Naive thymus-derived CD8-positive, alpha-beta T cell (primary cell): ENCODE measurements around the gene BANF1. TPM values are rescaled to one million over a fixed set of nuclear protein-coding genes. Genes with fewer than 3 reads are reported as not detected.
A peak's percentile ranks its signal among the peaks of the same experiment; 100 is the strongest.

Source experiments
- ATAC-seq, 2 donors: fragments of 150-1000 bp; cut with Tn5 transposase in 1 of 2; sonication (Bioruptor Pico), chemical (Tn5 transposase) in 1 of 2; 1 replicate in 1 of 2; 2 replicates in 1 of 2; pipeline ENCODE4 v1.10.0; 2021; ENCODE audit warnings: mild to moderate bottlenecking in 2 of 2, moderate library complexity in 2 of 2
- POLR2A ChIA-PET: fragments of 350-600 bp; sonication (Branson Sonifier 250); formaldehyde crosslinking; loops from one replicate; lab custom pipeline; 2021; ENCODE audit warnings: antibody characterized with exemption; lab: Charles Lee
- DNase-seq, 10 donors: peaks; one replicate each; pipeline versions ENCODE4 v3.0.0 to v3.0.0-alpha.2; 2020 to 2022
- H3K27ac Mint-ChIP-seq, 10 donors: one replicate each; pipeline ENCODE4 v1.8.0; 2020 to 2022; ENCODE audit warnings: mild to moderate bottlenecking in 10 of 10, mixed read lengths in 10 of 10, moderate library complexity in 4 of 10, inconsistent platforms in 1 of 10
- H3K27me3 Mint-ChIP-seq, 5 donors: one replicate each; pipeline ENCODE4 v1.8.0; 2021 to 2022; ENCODE audit warnings: mixed read lengths in 5 of 5
- H3K36me3 Mint-ChIP-seq, 3 donors: one replicate each; pipeline ENCODE4 v1.8.0; 2020 to 2022; ENCODE audit warnings: mixed read lengths in 3 of 3, mild to moderate bottlenecking in 2 of 3, inconsistent platforms in 1 of 3
- H3K4me1 Mint-ChIP-seq, 4 donors: one replicate each; pipeline ENCODE4 v1.8.0; 2021 to 2022; ENCODE audit warnings: mixed read lengths in 4 of 4
- H3K4me3 Mint-ChIP-seq, 10 donors: one replicate each; pipeline ENCODE4 v1.8.0; 2020 to 2022; ENCODE audit warnings: mild to moderate bottlenecking in 10 of 10, mixed read lengths in 10 of 10, moderate library complexity in 6 of 10, inconsistent platforms in 1 of 10
- H3K9me3 Mint-ChIP-seq, 9 donors: one replicate each; pipeline ENCODE4 v1.8.0; 2020 to 2022; ENCODE audit warnings: mixed read lengths in 9 of 9, mild to moderate bottlenecking in 3 of 9, inconsistent platforms in 1 of 9, moderate library complexity in 1 of 9
- polyA plus RNA-seq, 3 donors: library from polyadenylated mRNA; unstranded; fragments of 300-500 nt; fragmentation: Illumina TruSeq; gene quantifications; one replicate each; pipeline ENCODE4 v1.2.3, GENCODE V29; 2021
- total RNA-seq, 8 experiments: library from RNA in 2 of 8; stranded (reverse) in 2 of 8; gene quantifications; one replicate each; pipeline ENCODE4 v1.2.3 and lab custom pipeline; 2021 to 2026

The BANF1 gene, protein sequence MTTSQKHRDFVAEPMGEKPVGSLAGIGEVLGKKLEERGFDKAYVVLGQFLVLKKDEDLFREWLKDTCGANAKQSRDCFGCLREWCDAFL
- total RNA-seq (100 to 1,000 TPM in 1 of 2 experiments, 10 to 100 TPM in 1; 96.2 to 101 TPM), polyA plus RNA-seq (100 to 1,000 TPM; 225 to 250 (median 241) TPM), total RNA-seq (lab: John Stamatoyannopoulos, UW) (14.3 to 40.3 (median 20.5) reads per million in 6 experiments)

DNA sequence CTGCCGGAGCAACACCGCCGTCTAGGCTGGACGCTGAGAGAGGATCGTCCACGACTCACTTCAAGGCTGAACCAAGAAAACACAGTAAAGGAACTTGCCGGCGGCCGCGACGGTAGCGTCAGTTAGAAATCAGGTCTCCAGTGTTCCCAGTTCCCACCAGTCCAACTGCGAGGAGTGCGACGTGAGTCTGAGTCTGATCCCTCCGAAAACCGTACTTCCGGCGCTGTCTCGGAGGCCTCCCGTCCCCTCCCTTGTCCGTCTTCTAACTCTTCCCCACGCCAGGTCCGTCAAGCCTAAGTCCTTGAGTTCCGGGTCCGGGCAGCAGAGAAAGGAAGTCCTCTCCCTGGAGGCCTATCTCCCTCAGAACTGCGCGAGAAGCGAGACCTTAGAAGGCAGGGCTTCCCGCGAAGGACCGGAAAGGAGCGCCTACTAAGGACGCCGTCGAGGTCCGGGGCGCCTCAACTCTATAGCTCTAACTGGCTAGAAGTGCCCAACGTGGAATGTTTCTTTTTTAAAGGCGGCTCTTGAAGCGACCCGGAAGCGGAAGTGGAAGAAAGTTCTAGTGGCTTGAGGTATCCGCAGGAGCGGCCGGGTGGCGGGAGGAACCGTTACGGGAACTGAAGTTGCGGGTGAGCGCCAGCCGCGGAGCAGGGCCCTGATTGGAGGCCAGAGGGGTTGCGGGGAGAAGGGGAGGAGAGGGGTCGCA, at the start of gene BANF1, which contains the start of gene EIF1AD:
BANF1 (plus strand) TSS at position 562 of the 706 bp plus-strand sequence. CDS start 748 bp downstream, outside the sequence.
EIF1AD (minus strand) TSS at position 216 of the 706 bp plus-strand sequence. CDS start 1,768 bp downstream, outside the sequence.
- peak within 1 kb of the TSS; percentile 98 to 100 (median 99) for H3K27ac Mint-ChIP-seq
- H3K36me3 Mint-ChIP-seq, result peaks cover 6 to 62% (median 6%) of the 10 kb centered on the region in 3 donors
- POLR2A ChIA-PET, result interaction anchor here (0.7 to 2.1 kb wide), 24 partner anchors 9 to 462 kb away, joined by 3 to 30 read pairs (median 4); partner anchors contain the start of genes CCDC85B, CFL1, CST6 and FIBP

DNA sequence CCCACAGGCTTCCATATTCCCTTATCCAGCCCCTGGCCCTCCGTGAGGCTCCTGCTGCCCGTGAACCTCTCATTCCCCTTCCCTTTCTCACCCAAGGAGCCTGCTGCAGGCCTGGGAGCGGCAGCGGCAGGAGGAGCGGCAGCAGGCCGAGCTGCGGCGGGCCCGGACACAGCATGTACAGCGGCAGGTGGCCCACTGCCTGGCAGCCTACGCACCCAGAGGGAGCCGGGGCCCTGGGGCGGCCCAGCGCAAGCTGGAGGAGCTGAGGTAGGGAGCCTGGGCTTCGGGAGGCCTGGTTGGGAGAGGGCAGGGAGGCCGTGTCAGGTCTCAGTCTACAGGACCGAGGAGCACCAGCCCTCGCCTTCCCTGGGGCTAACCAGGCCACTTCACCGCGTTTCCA, 48.8 kb upstream of the BANF1 start:
- H3K4me1 Mint-ChIP-seq, result peaks cover 2 to 22% (median 18%) of the 10 kb centered on the region in 4 donors
- ATAC-seq (no peak), DNase-seq (no peak)
- POLR2A ChIA-PET, result interaction anchor here (0.8 to 1.4 kb wide), 2 partner anchors 9 kb away, joined by 3 read pairs; no protein-coding TSS in a partner anchor
- no peaks in the 10 kb centered on the region for H3K27me3 Mint-ChIP-seq
- no peaks in the 10 kb centered on the region for H3K9me3 Mint-ChIP-seq
- no peaks in the 10 kb centered on the region for H3K36me3 Mint-ChIP-seq
- H3K4me3 Mint-ChIP-seq, result no peak overlapping the region
- H3K27ac Mint-ChIP-seq, result no peak overlapping the region

More for the DNA sequence above, at the start of gene BANF1, which contains the start of gene EIF1AD:
- Mint-ChIP-seq H3K4me3 (peak within 1 kb of the TSS; percentile 98 to 100 (median 99)), H3K4me1 (peaks cover 17 to 54% (median 48%) of the 10 kb centered on the region in 4 donors), H3K9me3 (no peaks in the 10 kb centered on the region), H3K27me3 (no peaks in the 10 kb centered on the region)
- DNase-seq (peak; percentile 69 to 99 (median 94)), ATAC-seq (peak; percentile 79 to 88)

DNA sequence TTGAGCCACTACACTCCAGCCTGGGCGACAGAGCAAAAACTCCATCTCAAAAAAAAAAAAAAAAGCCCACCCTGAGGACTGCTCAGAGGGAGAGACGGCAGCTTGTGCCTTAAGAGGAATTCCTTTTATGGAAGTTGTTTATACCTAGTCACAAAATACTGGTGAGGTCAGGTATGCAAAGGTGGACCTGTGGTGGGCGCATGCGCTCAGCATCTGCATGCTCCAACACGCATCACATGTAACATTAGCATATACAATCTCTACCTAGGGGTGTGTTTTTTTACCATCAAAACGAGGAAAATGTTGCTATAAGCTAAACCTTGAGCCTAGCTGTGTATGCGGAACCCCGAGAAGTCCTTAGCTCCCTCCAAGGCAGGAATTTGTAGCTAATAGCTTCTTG, 47.5 kb upstream of the BANF1 start:
- no peak overlapping the region for H3K4me3 Mint-ChIP-seq
- H3K27me3 Mint-ChIP-seq, result no peaks in the 10 kb centered on the region
- peaks cover 2 to 25% (median 18%) of the 10 kb centered on the region in 4 donors for H3K4me1 Mint-ChIP-seq
- H3K27ac Mint-ChIP-seq, result peak overlapping the region in 2 of 10 donors; percentile 57 to 66
- POLR2A ChIA-PET, result interaction anchor here (1.0 to 2.2 kb wide), 3 partner anchors 23 to 66 kb away, joined by 3 to 9 read pairs (median 6); partner anchors contain the start of genes CCDC85B and FIBP
- DNase-seq (no peak), ATAC-seq (no peak)
- H3K9me3 Mint-ChIP-seq, result no peaks in the 10 kb centered on the region
- H3K36me3 Mint-ChIP-seq, result no peaks in the 10 kb centered on the region

DNA sequence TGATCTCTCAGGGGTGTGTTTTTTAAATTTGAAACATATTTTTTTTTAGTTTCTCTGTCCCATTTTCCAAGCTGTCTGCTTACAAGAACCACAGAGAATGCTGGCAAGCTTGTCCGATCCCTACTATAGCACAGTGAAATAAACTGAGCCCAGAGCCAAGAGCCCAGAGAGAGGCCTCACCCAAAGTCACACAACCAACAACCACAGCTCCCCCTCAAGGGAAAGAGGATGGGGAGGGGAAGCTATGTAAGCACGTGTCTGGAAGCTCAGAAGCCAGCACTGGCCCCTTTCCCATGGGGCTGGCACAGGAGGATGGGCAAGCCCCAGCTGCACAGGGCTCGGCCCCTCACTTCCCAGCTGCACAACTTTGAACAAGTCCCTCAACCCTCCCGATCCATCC, 44.0 kb upstream of the BANF1 start:
- ATAC-seq (no peak), DNase-seq (no peak)
- H3K36me3 Mint-ChIP-seq, result peaks cover 0 to 5% (median 0%) of the 10 kb centered on the region in 3 donors
- H3K4me3 Mint-ChIP-seq, result peak overlapping the region in 3 of 10 donors; percentile 24 to 48 (median 42)
- H3K4me1 Mint-ChIP-seq, result peaks cover 17 to 44% (median 41%) of the 10 kb centered on the region in 4 donors
- POLR2A ChIA-PET, result interaction anchor here (0.6 to 5.5 kb wide), 8 partner anchors 26 to 1091 kb away, joined by 3 to 51 read pairs (median 4); partner anchors contain the start of genes BANF1, CCDC85B, EIF1AD and FIBP
- H3K27me3 Mint-ChIP-seq, result no peaks in the 10 kb centered on the region
- peak overlapping the region in 8 of 10 donors; percentile 37 to 98 (median 64) for H3K27ac Mint-ChIP-seq
- no peaks in the 10 kb centered on the region for H3K9me3 Mint-ChIP-seq

DNA sequence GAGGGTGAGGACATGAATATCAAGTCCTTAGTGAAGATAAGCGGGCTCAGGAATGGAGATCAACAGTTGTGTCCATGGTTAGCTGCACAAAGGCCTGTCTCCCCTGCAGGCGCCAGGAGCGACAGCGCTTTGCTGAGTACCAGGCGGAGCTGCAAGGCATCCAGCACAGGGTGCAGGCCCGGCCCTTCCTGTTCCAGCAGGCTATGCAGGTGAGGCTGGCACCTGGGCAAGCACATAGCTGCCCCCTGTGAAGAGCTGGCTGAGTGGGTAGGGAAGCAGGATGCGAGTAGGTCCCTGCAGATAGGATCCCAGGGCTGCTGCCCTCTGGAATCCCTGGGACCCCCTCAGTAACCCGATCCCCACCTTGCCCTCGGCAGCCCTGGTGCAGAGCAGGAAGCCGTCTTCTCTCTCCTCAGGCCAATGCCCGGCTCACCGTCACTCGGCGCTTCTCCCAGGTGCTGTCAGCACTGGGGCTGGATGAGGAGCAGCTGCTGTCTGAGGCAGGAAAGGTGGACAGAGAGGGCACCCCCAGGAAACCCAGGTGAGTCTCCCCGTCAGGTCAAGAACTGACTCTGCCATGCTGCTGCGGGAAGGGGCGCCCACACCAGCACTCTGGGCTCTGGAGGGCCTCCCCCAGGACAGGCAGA, 43.4 kb upstream of the BANF1 start:
- POLR2A ChIA-PET, result interaction anchor here (0.6 to 5.5 kb wide), 7 partner anchors 27 to 1091 kb away, joined by 3 to 51 read pairs (median 4); partner anchors contain the start of genes BANF1, CCDC85B, EIF1AD and FIBP
- Mint-ChIP-seq H3K27me3 (no peaks in the 10 kb centered on the region), H3K4me3 (peak overlapping the region in 3 of 10 donors; percentile 18 to 24 (median 18)), H3K36me3 (peaks cover 0 to 8% (median 0%) of the 10 kb centered on the region in 3 donors), H3K9me3 (no peaks in the 10 kb centered on the region), H3K4me1 (peaks cover 17 to 50% (median 47%) of the 10 kb centered on the region in 4 donors), H3K27ac (peak overlapping the region in 9 of 10 donors; percentile 25 to 98 (median 40))
- DNase-seq, result peak in 1 of 10 donors; percentile 58
- ATAC-seq, result no peak

DNA sequence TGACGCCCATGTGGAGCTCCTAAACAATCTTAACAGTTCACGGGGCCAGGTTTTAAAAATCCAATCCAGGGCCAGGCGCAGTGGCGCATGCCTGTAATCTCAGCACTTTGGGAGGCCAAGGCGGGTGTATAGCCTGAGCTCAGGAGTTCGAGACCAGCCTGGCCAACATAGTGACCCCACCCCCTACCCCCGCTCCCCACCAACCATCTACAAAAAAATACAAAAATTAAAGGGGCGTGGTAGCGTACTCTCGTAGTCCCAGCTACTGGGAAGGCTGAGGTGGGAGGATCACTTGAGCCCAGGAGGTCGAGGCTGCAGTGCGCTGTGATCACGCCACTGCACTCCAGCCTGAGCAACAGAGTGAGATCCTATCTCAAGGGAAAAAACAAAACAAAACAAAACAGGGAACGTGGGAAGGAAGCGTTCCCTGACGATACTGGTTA, 41.5 kb upstream of the BANF1 start:
- H3K4me3 Mint-ChIP-seq, result peak overlapping the region; percentile 93 to 99 (median 98)
- POLR2A ChIA-PET, result interaction anchor here (0.7 to 5.5 kb wide), 16 partner anchors 15 to 390 kb away, joined by 3 to 51 read pairs (median 5); partner anchors contain the start of genes BANF1, C11orf68, CCDC85B and CFL1
- ATAC-seq (peak in 1 of 2 donors; percentile 1), DNase-seq (peak in 1 of 10 donors; percentile 55)
- no peaks in the 10 kb centered on the region for H3K27me3 Mint-ChIP-seq
- H3K4me1 Mint-ChIP-seq, result peaks cover 22 to 57% (median 53%) of the 10 kb centered on the region in 4 donors
- peaks cover 0 to 28% (median 4%) of the 10 kb centered on the region in 3 donors for H3K36me3 Mint-ChIP-seq
- peak overlapping the region; percentile 97 to 100 (median 98) for H3K27ac Mint-ChIP-seq
- H3K9me3 Mint-ChIP-seq, result no peaks in the 10 kb centered on the region

DNA sequence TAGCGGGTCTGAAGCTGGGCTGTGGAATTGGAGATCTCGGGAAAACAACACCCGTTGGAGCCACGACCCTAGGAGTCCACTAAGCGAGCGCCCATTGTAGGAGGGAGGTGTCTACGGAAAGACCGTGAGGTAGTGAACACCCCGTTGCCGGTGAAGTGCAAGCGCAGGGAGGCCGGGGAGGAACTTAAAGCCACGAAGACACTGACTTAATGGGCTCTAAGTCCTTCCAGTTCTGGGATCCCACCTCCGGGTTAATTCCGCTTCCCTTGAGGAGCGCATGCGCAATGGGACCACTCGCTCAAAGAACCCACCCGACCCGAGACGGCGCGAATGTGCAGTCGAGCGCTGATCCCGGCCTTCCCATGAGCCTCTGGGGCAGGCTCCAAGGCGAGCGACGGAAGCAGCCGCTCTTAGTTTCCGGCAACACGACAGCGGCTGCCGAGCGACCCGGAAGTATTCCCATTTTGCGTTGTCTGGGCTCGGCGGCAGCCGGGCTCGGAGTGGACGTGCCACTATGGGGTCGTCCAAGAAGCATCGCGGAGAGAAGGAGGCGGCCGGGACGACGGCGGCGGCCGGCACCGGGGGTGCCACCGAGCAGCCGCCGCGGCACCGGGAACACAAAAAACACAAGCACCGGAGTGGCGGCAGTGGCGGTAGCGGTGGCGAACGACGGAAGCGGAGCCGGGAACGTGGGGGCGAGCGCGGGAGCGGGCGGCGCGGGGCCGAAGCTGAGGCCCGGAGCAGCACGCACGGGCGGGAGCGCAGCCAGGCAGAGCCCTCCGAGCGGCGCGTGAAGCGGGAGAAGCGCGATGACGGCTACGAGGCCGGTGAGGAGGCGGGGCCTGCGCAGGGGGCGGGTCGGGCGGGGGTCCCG, 40.8 kb upstream of the BANF1 start, which contains the start of gene SART1:
SART1 (plus strand) TSS at position 468 of the 874 bp plus-strand sequence; CDS start at position 515, 47 bp downstream.
- DNase-seq (peak; percentile 91 to 99 (median 96)), ATAC-seq (peak; percentile 91 to 93)
- Mint-ChIP-seq H3K27me3 (no peaks in the 10 kb centered on the region), H3K4me3 (peak within 1 kb of the TSS; percentile 93 to 99 (median 98)), H3K36me3 (peaks cover 0 to 34% (median 6%) of the 10 kb centered on the region in 3 donors), H3K27ac (peak within 1 kb of the TSS; percentile 97 to 100 (median 98)), H3K4me1 (peaks cover 23 to 51% (median 50%) of the 10 kb centered on the region in 4 donors), H3K9me3 (no peaks in the 10 kb centered on the region)
- POLR2A ChIA-PET, result interaction anchor here (0.5 to 5.5 kb wide), 19 partner anchors 9 to 389 kb away, joined by 3 to 51 read pairs (median 6); partner anchors contain the start of genes BANF1, C11orf68, CCDC85B and CFL1

DNA sequence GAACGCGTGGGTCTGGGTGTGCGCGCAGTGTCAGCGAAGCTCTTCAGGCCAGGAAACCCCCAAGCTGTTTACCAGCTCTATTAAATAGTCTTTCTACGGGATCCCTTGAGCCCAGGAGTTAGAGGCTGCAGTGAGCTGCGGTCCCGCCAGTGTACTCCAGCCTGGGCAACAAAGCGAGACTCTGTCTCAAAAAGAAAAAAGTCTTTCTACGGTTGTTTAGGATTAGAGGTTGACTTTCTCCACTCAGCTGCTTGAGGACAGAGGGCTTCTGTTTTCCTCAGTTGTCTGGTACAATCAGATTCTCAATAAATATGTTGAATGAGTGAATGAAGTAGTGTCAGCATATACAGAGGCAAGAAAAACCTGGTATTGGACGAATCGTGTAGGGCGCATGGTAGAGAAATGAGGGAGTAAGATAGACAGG, 40.1 kb upstream of the BANF1 start:
- Mint-ChIP-seq H3K4me3 (peak overlapping the region; percentile 86 to 99 (median 97)), H3K36me3 (peaks cover 0 to 41% (median 6%) of the 10 kb centered on the region in 3 donors), H3K4me1 (peaks cover 21 to 45% (median 44%) of the 10 kb centered on the region in 4 donors), H3K9me3 (no peaks in the 10 kb centered on the region), H3K27me3 (no peaks in the 10 kb centered on the region), H3K27ac (peak overlapping the region; percentile 85 to 100 (median 98))
- peak in 2 of 10 donors; percentile 28 to 39 for DNase-seq
- POLR2A ChIA-PET, result interaction anchor here (0.5 to 5.5 kb wide), 12 partner anchors 10 to 347 kb away, joined by 3 to 51 read pairs (median 6); partner anchors contain the start of genes BANF1, C11orf68, CCDC85B and CFL1
- no peak for ATAC-seq

DNA sequence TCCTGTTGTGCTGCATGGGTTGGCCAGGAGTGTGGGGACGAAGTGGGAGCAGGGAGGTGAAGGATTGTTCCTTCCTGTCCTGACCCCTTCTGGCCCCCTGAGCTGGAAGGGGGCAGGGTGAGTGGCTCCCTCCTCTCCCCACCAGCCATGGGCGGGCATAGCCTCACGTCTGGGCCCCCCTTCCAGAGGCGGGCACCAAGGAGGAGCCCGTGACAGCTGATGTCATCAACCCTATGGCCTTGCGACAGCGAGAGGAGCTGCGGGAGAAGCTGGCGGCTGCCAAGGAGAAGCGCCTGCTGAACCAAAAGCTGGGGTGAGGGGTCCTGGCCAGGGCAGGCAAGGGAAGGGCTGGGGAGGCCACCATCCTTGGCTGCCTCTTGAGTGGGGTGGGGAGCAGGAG, 37.4 kb upstream of the BANF1 start:
- ATAC-seq (no peak), DNase-seq (no peak)
- Mint-ChIP-seq H3K9me3 (no peaks in the 10 kb centered on the region), H3K36me3 (peaks cover 0 to 67% (median 6%) of the 10 kb centered on the region in 3 donors), H3K27me3 (no peaks in the 10 kb centered on the region), H3K4me3 (no peak overlapping the region), H3K27ac (peak overlapping the region in 1 of 10 donors; percentile 19), H3K4me1 (peaks cover 27 to 46% (median 41%) of the 10 kb centered on the region in 4 donors)
- POLR2A ChIA-PET, result interaction anchor here (1.4 to 1.9 kb wide), 2 partner anchors 37 to 77 kb away, joined by 4 to 5 read pairs; partner anchors contain the start of genes BANF1, EIF1AD and FIBP

DNA sequence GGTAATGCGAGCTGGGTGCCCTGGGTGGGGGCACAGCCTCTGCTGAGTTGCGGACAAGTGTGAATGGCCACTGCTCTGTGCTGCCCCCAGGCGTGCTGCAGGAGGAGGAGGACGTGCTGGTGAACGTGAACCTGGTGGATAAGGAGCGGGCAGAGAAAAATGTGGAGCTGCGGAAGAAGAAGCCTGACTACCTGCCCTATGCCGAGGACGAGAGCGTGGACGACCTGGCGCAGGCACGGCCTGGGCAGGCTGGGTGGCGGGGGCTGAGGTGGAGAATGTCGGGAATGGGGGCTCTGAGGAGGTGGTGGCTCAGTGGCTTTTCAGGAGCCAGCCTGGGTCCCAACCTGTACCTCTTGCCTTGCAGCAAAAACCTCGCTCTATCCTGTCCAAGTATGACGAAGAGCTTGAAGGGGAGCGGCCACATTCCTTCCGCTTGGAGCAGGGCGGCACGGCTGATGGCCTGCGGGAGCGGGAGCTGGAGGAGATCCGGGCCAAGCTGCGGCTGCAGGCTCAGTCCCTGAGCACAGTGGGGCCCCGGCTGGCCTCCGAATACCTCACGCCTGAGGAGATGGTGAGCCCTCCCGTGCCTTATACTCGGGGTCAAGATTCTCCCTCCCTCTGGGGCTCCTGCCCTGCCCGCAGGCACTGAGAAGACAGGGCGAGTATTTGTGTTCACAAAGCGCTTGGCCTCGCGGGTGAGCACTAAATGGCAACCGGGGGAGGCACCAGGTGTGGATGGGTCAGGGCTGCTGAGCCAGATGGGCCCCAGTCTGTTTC, 36.1 kb upstream of the BANF1 start:
- no peak for DNase-seq
- Mint-ChIP-seq H3K27ac (peak overlapping the region in 4 of 10 donors; percentile 18 to 86 (median 42)), H3K27me3 (no peaks in the 10 kb centered on the region), H3K4me1 (peaks cover 30 to 49% (median 42%) of the 10 kb centered on the region in 4 donors), H3K36me3 (peaks cover 0 to 74% (median 6%) of the 10 kb centered on the region in 3 donors), H3K9me3 (no peaks in the 10 kb centered on the region), H3K4me3 (no peak overlapping the region)
- ATAC-seq, result no peak
- POLR2A ChIA-PET, result interaction anchor here (0.9 to 1.4 kb wide), 2 partner anchors 36 to 92 kb away, joined by 4 read pairs; partner anchors contain the start of genes BANF1 and EIF1AD
